GM21786 (cell line): ENCODE measurements around the gene OR14A2.
A peak's percentile ranks its signal among the peaks of the same experiment; 100 is the strongest.
"Not testable (repeated sequence)": the region's sequence is repeated elsewhere in the genome, so short reads cannot be mapped to it uniquely, and the experiment has no call there.

ENCODE experiments used
- ATAC-seq: cut with Tn5 transposase; IDR thresholded peaks from one replicate; pipeline ENCODE4 v1.9.1; 2021; ENCODE audit not compliant: unreplicated experiment

OR14A2 gene

DNA sequence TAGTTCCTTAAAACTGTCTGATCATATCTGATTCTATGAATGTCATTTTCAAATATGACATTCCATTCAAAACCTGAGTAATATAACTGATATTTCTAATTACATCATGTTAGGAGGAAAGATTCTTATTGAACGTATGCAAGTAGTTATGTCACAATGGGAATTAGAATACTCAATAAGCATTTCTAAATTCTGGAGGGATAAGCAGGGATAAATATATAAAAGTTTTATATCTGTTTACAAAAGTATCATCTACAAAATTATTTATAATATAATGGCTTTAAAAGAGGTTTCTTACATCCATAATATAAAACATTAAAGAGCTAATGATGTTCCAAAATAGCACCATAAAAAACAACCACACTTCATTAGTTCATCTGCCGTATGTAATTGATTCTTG is at the start of gene OR14A2:
OR14A2 (minus strand) TSS at position 101 of the 400 bp plus-strand sequence.
- no peak for ATAC-seq

DNA sequence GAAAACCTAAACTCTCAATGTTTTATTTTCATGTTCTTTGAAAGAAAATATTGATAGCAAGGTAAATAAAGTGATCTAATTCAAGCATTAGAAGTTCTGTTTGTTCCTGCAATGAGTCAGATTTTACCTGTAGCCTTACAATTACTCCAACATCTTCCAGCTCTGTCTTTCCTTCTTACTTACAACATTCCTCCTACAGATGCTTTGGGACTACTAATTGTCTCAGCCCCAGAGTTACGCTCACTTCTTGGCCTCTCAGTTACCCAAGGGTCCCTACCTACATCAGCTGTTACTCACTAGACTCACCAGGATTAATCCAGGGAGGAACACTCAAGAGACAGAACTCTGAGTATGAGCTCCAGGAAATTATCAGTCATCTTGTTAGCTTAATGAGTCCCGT is 49.6 kb upstream of the OR14A2 start:
- no peak for ATAC-seq

GRCh38 chr1:247769603-247770002 is 21.7 kb upstream of the OR14A2 start:
- ATAC-seq = no peak

GRCh38 chr1:247760456-247760855 is 12.5 kb upstream of the OR14A2 start, which contains the start of gene OR1C1:
OR1C1 (minus strand) TSS chr1:247760556; CDS start chr1:247758406, 2,150 bp downstream.
- ATAC-seq = no peak

DNA sequence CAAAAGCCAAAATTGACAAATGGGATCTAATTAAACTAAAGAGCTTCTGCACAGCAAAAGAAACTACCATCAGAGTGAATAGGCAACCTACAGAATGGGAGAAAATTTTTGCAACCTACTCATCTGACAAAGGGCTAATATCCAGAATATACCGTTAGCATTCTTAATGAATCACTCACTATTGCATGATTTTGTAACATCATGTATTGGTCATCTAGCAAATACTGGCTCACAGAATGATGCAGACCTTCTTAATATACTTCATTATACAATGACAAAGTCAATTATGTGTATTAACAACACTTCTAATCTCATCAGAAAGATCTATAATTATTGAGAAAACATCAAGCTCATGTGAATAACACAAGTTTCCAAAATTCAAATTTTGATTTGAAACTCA is 6.4 kb upstream of the OR14A2 start:
- not testable (repeated sequence) for ATAC-seq

DNA sequence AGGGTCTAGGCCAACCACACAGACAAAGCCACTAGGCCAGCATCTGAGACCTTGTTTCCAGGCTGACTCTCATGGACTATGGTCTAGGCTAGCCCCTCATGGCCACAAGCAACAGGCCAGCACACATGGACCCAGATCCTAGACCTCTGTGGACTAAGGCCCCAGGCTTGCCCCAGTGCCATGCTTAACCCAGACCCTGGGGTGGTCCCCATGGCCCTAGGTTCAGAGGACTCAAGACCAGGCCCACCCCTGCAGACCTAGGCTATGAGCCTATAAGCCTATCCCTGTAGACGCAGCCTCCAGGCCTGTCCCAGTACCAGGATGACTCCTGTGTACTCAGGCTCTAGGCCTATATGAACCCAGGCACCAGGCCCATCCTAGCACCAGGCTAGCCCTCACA is 1.9 kb upstream of the OR14A2 start:
- ATAC-seq = no peak

DNA sequence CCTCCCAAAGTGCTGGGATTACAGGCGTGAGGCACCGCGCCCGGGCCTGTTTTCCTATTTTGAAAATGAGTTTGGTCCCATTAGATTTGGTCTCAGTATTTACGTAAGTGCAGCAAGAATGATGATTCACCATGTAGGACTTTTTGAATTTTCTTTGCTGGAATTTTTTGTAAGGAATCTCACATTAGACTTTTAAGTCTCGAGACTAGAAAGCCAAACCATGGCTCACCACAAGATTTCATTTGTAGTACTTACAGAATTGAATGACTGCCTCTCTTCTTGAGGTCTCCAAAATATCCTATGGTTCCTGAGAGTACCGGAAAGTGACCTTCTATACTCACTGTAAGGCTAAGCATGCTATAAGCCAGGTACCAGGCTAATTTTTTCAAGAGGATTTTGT is 325 bp downstream of the OR14A2 start:
- ATAC-seq = no peak

GRCh38 chr1:247746391-247746935 is 1.5 kb downstream of the OR14A2 start:
- no peak for ATAC-seq

DNA sequence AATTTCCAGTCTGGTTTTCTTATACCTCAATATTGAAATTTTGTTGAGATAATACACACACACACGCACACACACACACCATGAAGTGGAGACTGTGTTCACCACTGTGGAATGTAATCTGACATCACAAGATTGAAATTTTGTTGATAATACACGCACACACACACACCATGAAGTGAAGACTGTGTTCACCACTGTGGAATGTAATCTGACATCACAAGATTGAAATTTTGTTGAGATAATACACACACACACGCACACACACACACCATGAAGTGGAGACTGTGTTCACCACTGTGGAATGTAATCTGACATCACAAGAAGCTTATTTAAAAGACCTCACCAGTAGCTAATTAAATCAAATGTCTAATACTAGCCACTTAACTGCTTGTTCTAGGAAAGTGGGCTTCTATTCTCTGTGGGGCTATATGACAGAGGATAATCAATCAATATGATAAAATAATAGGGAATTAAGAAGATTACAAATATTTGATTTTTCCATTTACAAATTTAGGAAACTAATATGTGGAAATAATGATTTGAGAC is 5.7 kb downstream of the OR14A2 start:
- not testable (repeated sequence) for ATAC-seq

DNA sequence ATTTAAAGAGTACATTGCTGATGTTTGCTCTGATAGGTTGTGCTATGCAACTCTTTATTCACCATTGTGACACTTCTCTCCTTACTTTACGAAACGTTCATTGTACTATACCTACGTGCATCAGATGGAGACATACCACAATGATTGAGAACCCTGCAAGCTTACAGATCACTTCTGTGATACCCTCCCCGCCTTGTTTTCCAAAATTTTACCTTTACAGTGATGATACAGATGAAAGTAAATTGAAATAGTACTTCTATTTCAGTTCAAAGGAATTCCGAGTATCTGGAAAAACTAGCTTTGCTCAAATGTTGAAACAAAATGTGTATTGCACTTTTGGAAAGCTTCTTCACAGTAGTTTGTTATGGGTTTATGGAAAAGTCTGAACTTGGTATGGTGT is 6.2 kb downstream of the OR14A2 start:
- no peak for ATAC-seq

- ATAC-seq = no peak
Measured at GRCh38 chr1:247740721-247741120, 7.2 kb downstream of the OR14A2 start.

GRCh38 chr1:247738315-247738714 is 9.6 kb downstream of the OR14A2 start, which contains the start of gene OR14K1:
OR14K1 (plus strand) TSS chr1:247738615; CDS start chr1:247738615, 0 bp downstream.
- ATAC-seq = no peak

- ATAC-seq = no peak
Measured at GRCh38 chr1:247721222-247721621, 26.7 kb downstream of the OR14A2 start.

- no peak for ATAC-seq
Measured at GRCh38 chr1:247716546-247716945, 31.4 kb downstream of the OR14A2 start, which contains the start of gene OR6F1. OR6F1 (minus strand) TSS chr1:247716646; CDS start chr1:247712755, 3,891 bp downstream.

- ATAC-seq = no peak
Measured at GRCh38 chr1:247713753-247714152, 34.2 kb downstream of the OR14A2 start.

GRCh38 chr1:247710681-247711080 is 37.3 kb downstream of the OR14A2 start:
- not testable (repeated sequence) for ATAC-seq

DNA sequence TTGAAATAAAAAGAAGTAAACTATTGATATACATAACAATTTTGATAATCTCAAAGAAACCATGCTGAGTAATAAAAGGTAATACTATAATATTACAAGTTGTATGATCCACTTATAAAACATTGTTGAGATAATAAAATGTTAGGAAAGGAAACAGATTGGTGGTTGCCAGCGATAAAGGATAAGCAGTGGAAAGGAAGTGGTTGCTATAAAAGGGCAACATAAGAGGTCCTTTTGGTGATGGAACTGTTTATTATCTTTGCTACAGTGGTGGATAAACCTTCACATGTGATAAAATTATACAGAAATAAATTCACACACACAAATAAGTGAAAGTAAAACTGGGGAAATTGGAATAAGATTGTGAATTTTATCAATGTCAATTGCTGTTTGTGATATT is 46.6 kb downstream of the OR14A2 start:
- ATAC-seq = no peak

GRCh38 chr1:247681288-247681897 is 66.5 kb downstream of the OR14A2 start:
- peak; percentile 97 for ATAC-seq

GRCh38 chr1:247680171-247680570 is 67.8 kb downstream of the OR14A2 start:
- ATAC-seq = no peak

- no peak for ATAC-seq
Measured at GRCh38 chr1:247679639-247680038, 68.3 kb downstream of the OR14A2 start, which contains the start of gene OR13G1. OR13G1 (minus strand) TSS chr1:247679739; CDS start chr1:247673041, 6,698 bp downstream.
